Omental fat pad (tissue), 4 donors: ENCODE measurements around the gene GABPA. TPM values are rescaled to one million over a fixed set of nuclear protein-coding genes. Genes with fewer than 3 reads are reported as not detected.

ENCODE experiments used
- ATAC-seq: fragments of 150-250 bp; one replicate; pipeline ENCODE4 v1.9.1; 2016; ENCODE audit warnings: mild to moderate bottlenecking, moderate library complexity; ENCODE audit not compliant: low FRiP score
- DNase-seq: peaks from one replicate; pipeline ENCODE4 v3.0.0-alpha.2; 2019; ENCODE audit warnings: low spot score
- total RNA-seq, 4 donors: library from RNA; depleted of rRNA; stranded (reverse); fragments of >200 nt; gene quantifications; one replicate each; pipeline ENCODE4 v1.1.0, GENCODE V29; 2016
- TF ChIP-seq, protein P1 (sequence below), 3 donors: fragments of 450-650 bp; IDR thresholded peaks; one replicate each; pipeline ENCODE4 v1.5.1; 2016 to 2017; ENCODE audit warnings: antibody characterized with exemption in 3 of 3, mild to moderate bottlenecking in 3 of 3, moderate library complexity in 2 of 3

GABPA gene
- total RNA-seq, 4 donors from 2014 or later, result 17.7 to 37.0 (median 20.2) TPM

DNA sequence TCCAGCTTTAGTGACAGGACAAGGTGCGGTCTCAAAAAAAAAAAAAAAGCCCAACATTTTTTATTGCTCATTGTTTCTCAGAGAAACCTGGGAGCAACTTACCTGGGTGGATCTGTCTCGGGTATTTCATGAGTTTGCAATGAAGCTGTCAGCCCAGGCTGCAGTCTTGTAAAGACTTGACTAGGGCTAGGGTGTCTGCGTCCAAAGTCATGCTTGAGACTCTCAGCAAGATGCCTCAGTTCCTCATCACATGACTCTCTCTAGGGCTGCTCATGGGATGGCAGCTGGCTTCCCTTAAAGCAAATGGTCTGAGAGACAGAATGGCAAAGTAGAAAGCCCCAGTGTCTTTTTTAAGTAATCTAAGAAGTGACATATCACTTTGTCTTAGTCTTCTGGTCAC is 8.1 kb downstream of the GABPA start:
- ATAC-seq (no peak), DNase-seq (no peak)
- TF ChIP-seq, protein P1, sequence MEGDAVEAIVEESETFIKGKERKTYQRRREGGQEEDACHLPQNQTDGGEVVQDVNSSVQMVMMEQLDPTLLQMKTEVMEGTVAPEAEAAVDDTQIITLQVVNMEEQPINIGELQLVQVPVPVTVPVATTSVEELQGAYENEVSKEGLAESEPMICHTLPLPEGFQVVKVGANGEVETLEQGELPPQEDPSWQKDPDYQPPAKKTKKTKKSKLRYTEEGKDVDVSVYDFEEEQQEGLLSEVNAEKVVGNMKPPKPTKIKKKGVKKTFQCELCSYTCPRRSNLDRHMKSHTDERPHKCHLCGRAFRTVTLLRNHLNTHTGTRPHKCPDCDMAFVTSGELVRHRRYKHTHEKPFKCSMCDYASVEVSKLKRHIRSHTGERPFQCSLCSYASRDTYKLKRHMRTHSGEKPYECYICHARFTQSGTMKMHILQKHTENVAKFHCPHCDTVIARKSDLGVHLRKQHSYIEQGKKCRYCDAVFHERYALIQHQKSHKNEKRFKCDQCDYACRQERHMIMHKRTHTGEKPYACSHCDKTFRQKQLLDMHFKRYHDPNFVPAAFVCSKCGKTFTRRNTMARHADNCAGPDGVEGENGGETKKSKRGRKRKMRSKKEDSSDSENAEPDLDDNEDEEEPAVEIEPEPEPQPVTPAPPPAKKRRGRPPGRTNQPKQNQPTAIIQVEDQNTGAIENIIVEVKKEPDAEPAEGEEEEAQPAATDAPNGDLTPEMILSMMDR (IDR thresholded peaks at IDR 0.05), result no peak

DNA sequence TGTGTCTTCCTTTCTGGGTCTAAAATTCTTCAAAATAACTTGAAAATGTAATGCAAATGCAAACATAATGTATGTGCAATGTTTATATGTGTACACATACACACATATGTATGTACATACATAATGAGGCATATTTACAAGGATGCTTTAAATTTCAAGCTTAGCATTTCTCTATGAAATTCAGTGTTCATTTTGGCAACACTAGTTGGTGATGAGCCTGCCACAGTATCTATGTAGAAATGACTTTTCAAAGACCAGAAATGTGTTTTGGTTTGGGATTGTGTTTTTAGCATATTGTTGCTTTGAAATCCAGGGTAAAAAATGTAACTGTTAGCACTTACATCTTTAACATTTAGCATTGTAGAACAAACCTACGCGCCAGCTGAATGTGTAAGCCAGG is 10.1 kb downstream of the GABPA start:
- no peak for ATAC-seq

DNA sequence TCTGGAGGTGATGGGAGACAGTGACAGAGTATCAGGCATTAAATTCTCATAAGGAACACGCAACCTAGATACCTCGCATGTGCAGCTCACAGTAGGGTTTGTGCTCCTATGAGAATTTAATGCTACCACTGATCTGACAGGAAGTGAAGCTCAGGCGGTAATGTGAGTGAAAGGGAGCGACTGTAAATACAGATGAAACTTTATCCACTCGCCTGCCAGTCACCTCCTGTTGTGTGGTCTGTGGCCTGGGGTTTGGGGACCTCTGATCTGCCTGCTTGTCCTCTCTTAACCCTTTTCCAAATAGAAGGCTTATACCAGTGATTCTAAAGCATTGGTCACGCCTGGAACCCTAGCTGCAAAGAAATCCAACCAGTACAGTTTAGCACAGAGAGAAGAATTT is 15.3 kb downstream of the GABPA start:
- ATAC-seq (no peak), DNase-seq (no peak)
- TF ChIP-seq, protein P1 (IDR thresholded peaks at IDR 0.05), result no peak

More for the DNA sequence above, 10.1 kb downstream of the GABPA start:
- no peak for DNase-seq
- TF ChIP-seq, protein P1 (IDR thresholded peaks at IDR 0.05), result no peak

DNA sequence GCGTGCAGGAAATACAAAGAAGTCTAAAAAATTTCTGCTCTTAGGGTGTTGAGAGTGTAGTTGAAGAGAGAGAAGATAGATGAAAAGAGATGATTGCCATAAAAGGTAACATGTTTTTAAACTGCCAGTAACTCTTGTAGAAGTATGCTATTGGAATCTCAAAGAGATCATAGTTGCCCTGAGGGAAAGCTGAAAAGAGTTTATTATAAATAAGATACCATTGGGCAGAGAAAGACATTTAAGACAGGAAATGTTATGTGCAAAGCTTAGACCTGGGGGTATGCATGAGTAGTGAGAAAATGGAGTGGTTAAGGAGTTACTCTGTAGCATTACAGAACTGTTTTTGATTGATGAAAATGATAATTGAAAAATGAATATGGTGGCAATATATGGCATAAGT is 17.6 kb downstream of the GABPA start:
- DNase-seq (no peak), ATAC-seq (no peak)
- TF ChIP-seq, protein P1 (IDR thresholded peaks at IDR 0.05), result no peak

DNA sequence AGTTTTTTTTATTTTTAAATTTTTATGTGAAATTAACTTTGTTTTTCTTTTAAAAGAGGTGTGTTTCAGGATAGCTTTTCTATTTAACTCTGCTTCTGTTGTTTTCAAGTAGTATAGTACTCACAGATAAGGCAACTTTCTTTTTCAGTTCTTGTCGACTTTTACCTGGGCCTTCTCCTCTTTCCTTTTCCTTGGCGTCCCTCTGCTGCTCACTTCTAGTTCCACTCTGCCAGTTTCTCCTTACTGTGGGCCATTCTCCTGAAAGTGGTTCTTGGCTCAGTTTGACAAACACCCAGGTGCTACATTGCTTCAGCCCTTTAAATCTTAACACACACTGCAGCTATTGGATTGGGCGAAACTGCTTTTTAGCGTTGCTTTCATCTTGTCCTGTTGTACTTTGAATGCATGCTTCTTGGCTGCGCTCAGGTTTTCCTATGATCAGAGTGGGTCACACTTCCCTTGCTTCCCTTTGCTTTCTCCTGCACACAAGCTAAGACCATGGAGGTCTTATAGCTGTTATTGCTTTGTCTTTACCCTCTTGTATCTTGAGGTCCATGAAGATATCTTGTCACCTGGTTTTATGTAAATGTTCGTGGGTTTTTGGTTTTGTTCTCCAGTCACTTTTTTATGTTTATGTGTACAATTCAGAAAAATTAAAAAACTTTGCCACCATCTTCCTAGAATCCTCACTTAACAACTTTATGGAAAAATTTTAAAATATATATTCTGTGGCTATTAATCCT is 21.6 kb downstream of the GABPA start:
- no peak for DNase-seq
- TF ChIP-seq, protein P1 (IDR thresholded peaks at IDR 0.05), result no peak
- ATAC-seq, result no peak

DNA sequence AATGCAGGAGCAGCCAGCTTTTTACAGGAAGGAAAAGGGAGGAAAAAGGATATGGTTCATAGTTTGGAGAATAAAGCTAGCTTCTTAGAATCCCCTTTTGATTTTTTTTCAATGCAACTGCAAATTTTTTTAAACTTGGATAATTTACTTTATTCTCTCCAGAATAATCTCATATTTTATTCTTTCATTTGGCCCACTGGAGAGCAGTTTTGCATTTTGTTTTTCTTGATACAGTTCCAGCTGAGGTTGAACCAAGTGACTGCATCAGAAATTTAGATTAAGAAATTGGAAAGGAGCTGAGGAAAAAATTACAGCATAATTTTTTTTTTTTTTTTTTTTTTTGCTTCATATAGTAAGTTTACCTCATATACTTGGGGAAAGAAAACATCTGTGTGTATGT is 22.8 kb downstream of the GABPA start:
- ATAC-seq, result no peak
- TF ChIP-seq, protein P1 (IDR thresholded peaks at IDR 0.05), result no peak
- no peak for DNase-seq

DNA sequence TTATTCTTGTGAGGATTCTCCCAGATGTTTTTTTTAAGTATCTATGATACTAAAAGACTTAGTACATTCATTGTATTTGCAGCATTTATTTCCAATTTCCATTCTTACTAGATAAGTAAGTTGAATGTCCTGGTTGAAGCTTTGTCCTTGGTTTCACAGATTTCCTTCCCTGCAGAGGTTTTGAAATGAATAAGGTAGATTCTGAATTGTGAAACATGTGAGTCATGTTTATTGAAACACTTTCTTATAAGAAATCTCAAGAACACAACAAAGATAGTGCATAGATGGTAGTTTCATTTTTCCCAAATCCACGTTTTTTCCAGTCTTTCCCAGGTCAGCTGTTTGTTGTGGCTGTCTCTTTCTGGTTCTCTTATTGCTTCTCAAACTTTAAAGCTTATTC is 24.8 kb downstream of the GABPA start:
- TF ChIP-seq, protein P1 (IDR thresholded peaks at IDR 0.05), result no peak
- ATAC-seq, result peak; percentile 63
- no peak for DNase-seq
